Cardiac muscle cell (in vitro differentiated cells and primary cell): ENCODE results near the gene RPS17. TPM values are rescaled to one million over a fixed set of nuclear protein-coding genes. Genes with fewer than 3 reads are reported as not detected.

Source experiments
- DNase-seq, 2 donors: peaks; one replicate each; pipeline versions ENCODE4 v3.0.0 to v3.0.0-alpha.2; 2010 to 2017; ENCODE audit warnings: low read depth in 1 of 2, low spot score in 1 of 2
- H3K27ac ChIP-seq: fragments of 200-600 bp; sonication (generic); 2 replicates; pipeline ENCODE4 v1.5.1; 2016
- H3K27me3 ChIP-seq: fragments of 200-600 bp; sonication (generic); 2 replicates; pipeline ENCODE4 v1.6.0; 2016; ENCODE audit warnings: control low read depth
- H3K36me3 ChIP-seq: fragments of 200-600 bp; sonication (generic); 2 replicates; pipeline ENCODE4 v1.5.1; 2016; ENCODE audit warnings: control low read depth
- H3K4me1 ChIP-seq: fragments of 200-600 bp; sonication (generic); 2 replicates; pipeline ENCODE4 v1.8.1; 2017; ENCODE audit warnings: low read depth, mild to moderate bottlenecking, mixed run types
- H3K4me3 ChIP-seq: fragments of 200-600 bp; sonication (generic); 2 replicates; pipeline ENCODE4 v1.5.1; 2016; ENCODE audit warnings: mild to moderate bottlenecking
- H3K9me3 ChIP-seq: fragments of 200-600 bp; sonication (generic); 2 replicates; pipeline ENCODE4 v1.5.1; 2017; ENCODE audit warnings: low read depth, mild to moderate bottlenecking, control low read depth
- polyA plus RNA-seq: library from polyadenylated mRNA; unstranded; fragments of >200 nt; fragmentation: Nextera tagmentation; extraction: Ambion mirVana; gene quantifications from 2 replicates; pipeline ENCODE4 v1.2.1, GENCODE V29; 2016
- total RNA-seq: library from RNA; depleted of rRNA; stranded (reverse); fragments of >200 nt; gene quantifications from 2 replicates; pipeline ENCODE4 v1.2.3, GENCODE V29; 2016
- TF ChIP-seq, protein P1 (sequence below): IDR thresholded peaks from 2 replicates; pipeline ENCODE4 v1.5.1; 2012; ENCODE audit warnings: low read depth, mild to moderate bottlenecking, low read length

Gene RPS17
- total and polyA plus RNA-seq, 2 experiments from 2014 or later: 596 to 1,419 TPM

DNA sequence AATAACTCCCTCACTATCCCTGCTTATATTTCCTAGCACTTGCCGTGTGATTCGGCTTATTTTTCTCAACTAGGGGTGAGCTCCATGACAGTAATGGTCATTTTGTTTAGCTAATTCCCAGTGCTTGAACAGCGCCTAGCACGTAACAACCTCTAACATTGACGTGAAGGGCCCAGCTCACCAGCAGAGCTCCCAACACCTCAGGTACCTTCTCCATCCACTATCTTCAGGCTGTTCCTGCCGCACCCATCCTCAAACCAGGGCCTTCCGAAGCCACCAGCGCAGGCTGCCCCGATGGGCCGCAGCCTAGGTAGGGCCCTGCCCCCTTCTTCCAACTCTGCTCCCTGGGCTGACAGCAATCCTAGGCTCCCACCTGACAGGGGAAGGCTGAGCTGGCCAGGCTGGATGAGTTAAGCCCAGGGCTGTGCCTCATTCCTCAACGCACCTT, 751 bp upstream of the RPS17 start:
- TF ChIP-seq, protein P1, sequence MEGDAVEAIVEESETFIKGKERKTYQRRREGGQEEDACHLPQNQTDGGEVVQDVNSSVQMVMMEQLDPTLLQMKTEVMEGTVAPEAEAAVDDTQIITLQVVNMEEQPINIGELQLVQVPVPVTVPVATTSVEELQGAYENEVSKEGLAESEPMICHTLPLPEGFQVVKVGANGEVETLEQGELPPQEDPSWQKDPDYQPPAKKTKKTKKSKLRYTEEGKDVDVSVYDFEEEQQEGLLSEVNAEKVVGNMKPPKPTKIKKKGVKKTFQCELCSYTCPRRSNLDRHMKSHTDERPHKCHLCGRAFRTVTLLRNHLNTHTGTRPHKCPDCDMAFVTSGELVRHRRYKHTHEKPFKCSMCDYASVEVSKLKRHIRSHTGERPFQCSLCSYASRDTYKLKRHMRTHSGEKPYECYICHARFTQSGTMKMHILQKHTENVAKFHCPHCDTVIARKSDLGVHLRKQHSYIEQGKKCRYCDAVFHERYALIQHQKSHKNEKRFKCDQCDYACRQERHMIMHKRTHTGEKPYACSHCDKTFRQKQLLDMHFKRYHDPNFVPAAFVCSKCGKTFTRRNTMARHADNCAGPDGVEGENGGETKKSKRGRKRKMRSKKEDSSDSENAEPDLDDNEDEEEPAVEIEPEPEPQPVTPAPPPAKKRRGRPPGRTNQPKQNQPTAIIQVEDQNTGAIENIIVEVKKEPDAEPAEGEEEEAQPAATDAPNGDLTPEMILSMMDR: no peak
- peak; percentile 22 to 29 for DNase-seq

DNA sequence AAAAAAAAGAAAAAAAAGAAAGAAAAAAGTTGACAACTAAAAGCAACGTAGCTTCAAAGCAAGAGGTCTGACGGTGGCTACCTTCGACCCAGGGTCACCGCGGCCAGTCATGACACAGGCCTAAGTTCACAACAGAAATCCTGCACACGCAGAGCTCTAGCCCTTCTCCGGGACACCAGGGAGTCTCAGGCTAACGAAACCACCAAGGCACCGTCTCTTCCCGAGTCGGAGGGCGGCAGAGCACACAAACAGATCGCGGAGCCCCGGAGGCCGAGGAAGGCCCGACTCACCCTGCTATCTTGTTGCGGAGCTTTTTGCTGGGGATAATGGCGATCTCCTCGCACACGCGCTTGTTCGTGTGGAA, 584 bp downstream of the RPS17 start:
- Histone ChIP-seq H3K36me3 (peaks cover 31% of the 10 kb centered on the region), H3K4me3 (peak overlapping the region; percentile 92), H3K27me3 (no peaks in the 10 kb centered on the region), H3K27ac (peak overlapping the region; percentile 67), H3K4me1 (peaks cover 17% of the 10 kb centered on the region), H3K9me3 (no peaks in the 10 kb centered on the region)
- DNase-seq: no peak
- TF ChIP-seq, protein P1: no peak

More for the DNA sequence above, 751 bp upstream of the RPS17 start:
- peak overlapping the region; percentile 75 for H3K27ac ChIP-seq
- peaks cover 25% of the 10 kb centered on the region for H3K36me3 ChIP-seq
- no peaks in the 10 kb centered on the region for H3K27me3 ChIP-seq
- peak overlapping the region; percentile 92 for H3K4me3 ChIP-seq
- H3K4me1 ChIP-seq: peaks cover 17% of the 10 kb centered on the region
- no peaks in the 10 kb centered on the region for H3K9me3 ChIP-seq

DNA sequence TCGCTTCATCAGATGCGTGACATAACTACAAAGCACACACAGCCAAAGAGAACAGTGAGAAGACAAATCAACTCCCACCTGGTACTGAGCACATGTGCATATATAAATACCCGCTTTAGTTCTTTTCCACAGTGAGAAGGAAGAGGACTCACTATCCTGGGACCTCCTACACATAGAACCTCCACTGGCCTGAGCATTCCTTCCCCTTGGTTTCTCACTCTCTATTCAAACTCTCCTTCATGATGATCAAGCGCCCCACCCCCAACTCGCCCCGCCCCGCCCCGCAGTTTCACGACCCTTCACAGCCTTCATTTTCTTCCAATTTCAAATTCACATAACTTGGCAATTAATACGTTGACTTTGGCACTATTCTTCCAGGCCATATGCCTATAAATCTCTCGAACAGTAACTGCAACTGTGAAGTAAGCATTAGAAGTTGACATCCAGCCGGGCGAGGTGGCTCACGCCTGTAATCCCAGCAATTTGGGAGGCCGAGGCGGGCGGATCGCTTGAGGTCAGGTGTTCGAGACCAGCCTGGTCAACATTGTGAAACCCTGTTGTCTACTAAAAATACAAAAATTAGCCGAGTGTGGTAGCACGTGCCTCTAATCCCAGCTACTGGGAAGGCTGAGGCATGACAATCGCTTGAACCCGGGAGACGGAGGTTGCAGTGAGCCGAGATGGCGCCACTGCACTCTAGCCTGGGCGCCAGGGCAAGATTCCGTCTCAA, 1.1 kb downstream of the RPS17 start:
- DNase-seq: peak in 1 of 2 donors; percentile 25
- TF ChIP-seq, protein P1: no peak
- Histone ChIP-seq H3K36me3 (peaks cover 36% of the 10 kb centered on the region), H3K4me1 (peaks cover 17% of the 10 kb centered on the region), H3K4me3 (peak overlapping the region; percentile 92), H3K27me3 (no peaks in the 10 kb centered on the region), H3K9me3 (no peaks in the 10 kb centered on the region), H3K27ac (peak overlapping the region; percentile 67)

DNA sequence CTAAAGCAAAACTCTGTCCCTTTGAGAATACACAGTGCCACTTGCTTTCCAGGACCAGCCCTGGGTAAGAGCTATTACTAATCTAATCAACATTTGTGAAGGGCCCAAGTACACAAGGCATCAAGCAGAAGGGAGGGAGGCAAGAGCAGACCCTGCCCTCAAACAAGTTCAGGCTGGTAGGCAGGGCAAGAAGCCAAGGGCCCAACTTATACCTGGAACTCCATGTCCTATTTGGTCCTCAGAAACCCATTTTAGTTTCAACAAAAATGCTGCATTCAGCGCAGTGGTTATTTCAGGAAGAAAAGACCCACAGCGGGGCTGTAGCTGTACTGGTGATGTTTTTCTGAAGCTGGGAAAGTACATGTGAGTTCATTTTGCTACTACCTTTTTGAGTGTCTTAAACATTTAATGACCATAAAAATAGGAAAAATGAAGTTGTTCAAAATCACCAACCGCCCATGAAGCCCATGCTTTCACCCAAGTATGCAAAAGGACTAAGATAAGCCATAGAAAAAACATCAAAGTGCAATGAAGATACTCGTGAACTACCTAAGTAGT, 2.8 kb downstream of the RPS17 start:
- Histone ChIP-seq H3K27me3 (no peaks in the 10 kb centered on the region), H3K9me3 (no peaks in the 10 kb centered on the region), H3K4me1 (peaks cover 17% of the 10 kb centered on the region), H3K4me3 (no peak overlapping the region), H3K27ac (peak overlapping the region; percentile 67), H3K36me3 (peaks cover 38% of the 10 kb centered on the region)
- TF ChIP-seq, protein P1: no peak
- peak in 1 of 2 donors; percentile 34 for DNase-seq

DNA sequence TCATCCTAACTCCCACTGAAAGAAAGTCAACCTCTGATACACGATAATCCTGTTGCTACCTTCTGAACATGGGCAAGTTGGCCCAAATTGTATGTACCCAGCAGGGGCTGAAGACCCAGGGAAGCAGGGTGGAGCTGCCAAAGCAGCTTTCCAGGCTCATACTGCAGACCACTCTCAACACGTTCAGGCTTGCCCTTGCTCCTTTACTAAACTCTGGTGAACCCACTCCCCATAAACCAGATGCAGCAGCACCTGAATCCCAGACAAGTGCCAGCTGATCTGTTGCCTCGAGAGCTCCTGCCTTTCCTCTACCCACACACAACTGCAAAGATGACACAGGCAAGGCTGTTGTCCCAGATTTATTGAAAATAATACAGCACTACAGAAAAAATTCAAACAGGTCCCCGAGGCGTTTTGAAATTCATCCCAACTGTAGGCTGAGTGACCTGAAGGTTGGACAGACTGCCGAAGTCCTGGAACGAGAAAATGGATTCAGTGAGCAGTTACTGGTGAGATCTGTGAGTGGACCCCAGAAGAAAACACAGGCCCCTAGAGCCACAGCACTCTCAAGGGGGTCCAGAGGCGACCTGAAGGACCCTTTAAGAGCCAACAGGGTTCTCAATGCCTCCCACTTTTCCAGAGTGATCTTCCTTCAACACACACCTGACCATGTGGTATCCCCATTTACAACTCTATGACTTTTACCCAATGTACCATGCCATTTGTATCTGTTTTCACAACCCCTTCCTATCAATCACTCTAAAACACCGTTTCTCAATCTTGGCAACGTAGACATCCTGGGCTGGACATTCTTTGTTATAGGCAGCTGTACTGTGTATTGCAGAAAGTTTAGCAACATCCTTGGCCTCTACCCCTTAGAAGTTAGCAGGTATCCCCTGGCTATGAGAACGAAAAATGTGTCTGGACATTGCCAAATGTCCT, 3.6 kb downstream of the RPS17 start:
- DNase-seq: no peak
- H3K36me3 ChIP-seq: peaks cover 38% of the 10 kb centered on the region
- no peak overlapping the region for H3K4me3 ChIP-seq
- H3K27ac ChIP-seq: peak overlapping the region; percentile 67
- no peaks in the 10 kb centered on the region for H3K27me3 ChIP-seq
- peaks cover 17% of the 10 kb centered on the region for H3K4me1 ChIP-seq
- TF ChIP-seq, protein P1: no peak
- no peaks in the 10 kb centered on the region for H3K9me3 ChIP-seq
